ENCODE results near the gene DNAH6. TPM values are rescaled to one million over a fixed set of nuclear protein-coding genes. Genes with fewer than 3 reads are reported as not detected.

DNAH6 gene
- polyA plus RNA-seq, 2 of the 4 experiments (the other 2 are of a cell fraction): 0.13 to 0.32 TPM

- Histone ChIP-seq H3K4me3 (no peak overlapping the region), H3K9me3 (no peaks in the 10 kb centered on the region; the same call in 2 of the 3 replicates), H3K4me2 (no peak overlapping the region), H3K4me1 (no peaks in the 10 kb centered on the region), H3K27ac (no peak overlapping the region)
- no peak for TF ChIP-seq GATA3 (IDR thresholded peaks at IDR 0.05; ENCODE audit: borderline replicate concordance)
- no peak for TF ChIP-seq USF2 (IDR thresholded peaks at IDR 0.05)
- TF ChIP-seq FOSB (CRISPR knock-in tag; IDR thresholded peaks at IDR 0.05): no peak
- no peak for TF ChIP-seq PBX3 (IDR thresholded peaks at IDR 0.05)
- no peak for TF ChIP-seq ZNF302 (CRISPR knock-in tag; IDR thresholded peaks at IDR 0.05)
- no peak for TF ChIP-seq RNF2 (IDR thresholded peaks at IDR 0.05; ENCODE audit: borderline replicate concordance, low read depth)
- TF ChIP-seq MAFK (IDR thresholded peaks at IDR 0.05; ENCODE audit: partially characterized antibody): no peak
- no peak for TF ChIP-seq HES2 (IDR thresholded peaks at IDR 0.05)
- TF ChIP-seq PHF8 (IDR thresholded peaks at IDR 0.05; ENCODE audit: borderline replicate concordance, low read depth): no peak
- no peak for ATAC-seq
- CTCF ChIA-PET: interaction anchor here (3.1 kb wide), 1 partner anchor 9 kb away, joined by 11 read pairs; no protein-coding TSS in a partner anchor
- POLR2A ChIA-PET: no interaction called here
- 4% methylated on average over 2 of the region's 2 CpGs for WGBS (ENCODE audit: missing lambda C conversion rate)
- DNase-seq (ENCODE audit: low read depth in 1 of 2, low spot score in 1 of 2): no peak
- FAIRE-seq: no peak
These were observed 124.1 kb downstream of the DNAH6 start for GRCh38 chr2:84640411-84640810.

- no peak for FAIRE-seq
- ChIA-PET CTCF (interaction anchor here (3.1 kb wide), 1 partner anchor 10 kb away, joined by 11 read pairs; no protein-coding TSS in a partner anchor), POLR2A (no interaction called here)
- no peak overlapping the region for H3K27ac ChIP-seq
- DNase-seq (ENCODE audit: low read depth in 1 of 2, low spot score in 1 of 2): no peak
- no peaks in the 10 kb centered on the region for H3K4me1 ChIP-seq
- TF ChIP-seq SMC3 (IDR thresholded peaks at IDR 0.05) (no peak), ZSCAN20 (CRISPR knock-in tag; IDR thresholded peaks at IDR 0.05) (no peak), RCOR1 (IDR thresholded peaks at IDR 0.05; ENCODE audit: low read depth, low read length) (no peak), CHD4 (IDR thresholded peaks at IDR 0.05; ENCODE audit: borderline replicate concordance) (no peak), HOXB5 (CRISPR knock-in tag; IDR thresholded peaks at IDR 0.05) (no peak), HDAC2 (IDR thresholded peaks at IDR 0.05) (no peak), CBX8 (IDR thresholded peaks at IDR 0.05) (no peak), KDM1A (IDR thresholded peaks at IDR 0.05; ENCODE audit: low read depth) (no peak), JUNB (IDR thresholded peaks at IDR 0.05) (no peak), POLR2A (IDR thresholded peaks at IDR 0.05; ENCODE audit: low read length) (no peak), NR3C1 (IDR thresholded peaks at IDR 0.05) (no peak), MAZ (IDR thresholded peaks at IDR 0.05; ENCODE audit: borderline replicate concordance, low read depth, low read length) (no peak)
- no peak overlapping the region for H3K4me2 ChIP-seq
- H3K4me3 ChIP-seq: no peak overlapping the region
- ATAC-seq: no peak
- H3K9me3 ChIP-seq: no peaks in the 10 kb centered on the region; the same call in 2 of the 3 replicates
- WGBS (ENCODE audit: missing lambda C conversion rate): 3% methylated on average over 1 of the region's 1 CpG
These were observed 124.7 kb downstream of the DNAH6 start for GRCh38 chr2:84641021-84641420.

- ATAC-seq (no peak), DNase-seq (ENCODE audit: low read depth in 1 of 2, low spot score in 1 of 2) (no peak), FAIRE-seq (no peak)
- no peak overlapping the region for H3K27ac ChIP-seq
- H3K4me1 ChIP-seq: no peaks in the 10 kb centered on the region
- POLR2A ChIA-PET: no interaction called here
- 1% methylated on average over 3 of the region's 3 CpGs for WGBS (ENCODE audit: missing lambda C conversion rate)
- H3K9me3 ChIP-seq: no peaks in the 10 kb centered on the region; the same call in 2 of the 3 replicates
- TF ChIP-seq CHD4 (IDR thresholded peaks at IDR 0.05; ENCODE audit: borderline replicate concordance): no peak
- no peak for TF ChIP-seq KDM1A (IDR thresholded peaks at IDR 0.05; ENCODE audit: low read depth)
- no peak for TF ChIP-seq ZC3H11A (IDR thresholded peaks at IDR 0.05)
- no peak for TF ChIP-seq CBX2 (IDR thresholded peaks at IDR 0.05; ENCODE audit: borderline replicate concordance, low read depth)
- TF ChIP-seq HOXA7 (CRISPR knock-in tag; IDR thresholded peaks at IDR 0.05): no peak
- no peak for TF ChIP-seq CBX8 (IDR thresholded peaks at IDR 0.05)
- no peak for TF ChIP-seq ZSCAN20 (CRISPR knock-in tag; IDR thresholded peaks at IDR 0.05)
- TF ChIP-seq HOXB5 (CRISPR knock-in tag; IDR thresholded peaks at IDR 0.05): no peak
- TF ChIP-seq NPAS2 (CRISPR knock-in tag; IDR thresholded peaks at IDR 0.05; ENCODE audit: borderline replicate concordance): no peak
- CTCF ChIA-PET: interaction anchor here (0.6 kb wide), 1 partner anchor 322 kb away, joined by 3 read pairs; no protein-coding TSS in a partner anchor
- H3K4me2 ChIP-seq: no peak overlapping the region
- H3K4me3 ChIP-seq: no peak overlapping the region
These were observed 127.7 kb downstream of the DNAH6 start for GRCh38 chr2:84643991-84644390.

All from A549 (cell line).